SK-N-SH treated with all-trans-retinoic acid at 6 μM for 48 hours (cell line): ENCODE data around the gene ARF1.

ENCODE experiments used
- ATAC-seq: fragments of 200-7000 bp; cut with Tn5 transposase; 3 replicates; pipeline ENCODE4 v1.9.1; 2020; ENCODE audit warnings: mild to moderate bottlenecking, moderate library complexity
- ARNTL ChIP-seq: fragments of 450-650 bp; formaldehyde crosslinking; IDR thresholded peaks from 2 replicates; pipeline ENCODE4 v1.5.0; 2020; ENCODE audit warnings: low read depth, mild to moderate bottlenecking, moderate library complexity, borderline replicate concordance
- BACH2 ChIP-seq: fragments of 250-450 bp; sonication (Bioruptor Pico); IDR thresholded peaks from 2 replicates; pipeline ENCODE4 v1.9.0; 2021; ENCODE audit warnings: mild to moderate bottlenecking, borderline replicate concordance
- CREB5 ChIP-seq: fragments of 250-450 bp; sonication (Bioruptor Pico); IDR thresholded peaks from 2 replicates; pipeline ENCODE4 v1.5.1; 2020; ENCODE audit warnings: low read depth, mild to moderate bottlenecking, moderate library complexity
- CSDC2 ChIP-seq: fragments of 250-450 bp; sonication (Bioruptor Pico); IDR thresholded peaks from 2 replicates; pipeline ENCODE4 v1.5.0; 2020; ENCODE audit warnings: mild to moderate bottlenecking, moderate library complexity
- ESRRG ChIP-seq: fragments of 250-450 bp; sonication (Bioruptor Pico); IDR thresholded peaks from 2 replicates; pipeline ENCODE4 v1.6.1; 2021; ENCODE audit warnings: mild to moderate bottlenecking
- GLIS3 ChIP-seq: fragments of 250-450 bp; sonication (Bioruptor Pico); IDR thresholded peaks from 2 replicates; pipeline ENCODE4 v1.5.0; 2020; ENCODE audit warnings: mild to moderate bottlenecking, moderate library complexity
- ISL1 ChIP-seq: fragments of 250-450 bp; sonication (Bioruptor Pico); IDR thresholded peaks from 2 replicates; pipeline ENCODE4 v2.1.2; 2022; ENCODE audit warnings: mild to moderate bottlenecking, moderate library complexity
- OSR1 ChIP-seq: fragments of 250-450 bp; sonication (Bioruptor Pico); IDR thresholded peaks from 2 replicates; pipeline ENCODE4 v1.8.0; 2022; ENCODE audit warnings: moderate library complexity, mild to moderate bottlenecking, inconsistent platforms
- PATZ1 ChIP-seq: fragments of 250-450 bp; sonication (Bioruptor Pico); IDR thresholded peaks from 2 replicates; pipeline ENCODE4 v1.8.0; 2020; ENCODE audit warnings: mild to moderate bottlenecking, moderate library complexity, borderline replicate concordance
- POU6F1 ChIP-seq: fragments of 250-450 bp; sonication (Bioruptor Pico); IDR thresholded peaks from 2 replicates; pipeline ENCODE4 v1.8.0; 2021; ENCODE audit warnings: low read depth, mild to moderate bottlenecking, moderate library complexity, borderline replicate concordance
- PPARA ChIP-seq: fragments of 250-450 bp; sonication (Bioruptor Pico); IDR thresholded peaks from 2 replicates; pipeline ENCODE4 v1.5.0; 2020; ENCODE audit warnings: mild to moderate bottlenecking, borderline replicate concordance
- RARB ChIP-seq: fragments of 250-450 bp; sonication (Bioruptor Pico); IDR thresholded peaks from 2 replicates; pipeline ENCODE4 v1.8.0; 2021; ENCODE audit warnings: mild to moderate bottlenecking, moderate library complexity
- SNAI2 ChIP-seq: fragments of 250-450 bp; sonication (Bioruptor Pico); IDR thresholded peaks from 2 replicates; pipeline ENCODE4 v1.5.0; 2020; ENCODE audit warnings: mild to moderate bottlenecking, moderate library complexity
- TCF4 ChIP-seq: fragments of 250-450 bp; sonication (Bioruptor Pico); IDR thresholded peaks from 2 replicates; pipeline ENCODE4 v1.8.0; 2021; ENCODE audit warnings: mild to moderate bottlenecking, moderate library complexity, borderline replicate concordance
- TOX ChIP-seq: fragments of 250-450 bp; sonication (Bioruptor Pico); IDR thresholded peaks from 2 replicates; pipeline ENCODE4 v1.8.0; 2021; ENCODE audit warnings: mild to moderate bottlenecking, moderate library complexity, borderline replicate concordance
- TSHZ2 ChIP-seq: fragments of 250-450 bp; sonication (Bioruptor Pico); IDR thresholded peaks from 2 replicates; pipeline ENCODE4 v1.5.0; 2020; ENCODE audit warnings: mild to moderate bottlenecking, moderate library complexity
- ZC3H10 ChIP-seq: fragments of 250-450 bp; sonication (Bioruptor Pico); IDR thresholded peaks from 2 replicates; pipeline ENCODE4 v1.5.1; 2021; ENCODE audit warnings: mild to moderate bottlenecking, moderate library complexity
- ZFP30 ChIP-seq: fragments of 450-650 bp; formaldehyde crosslinking; IDR thresholded peaks from 2 replicates; pipeline ENCODE4 v1.5.0; 2022; ENCODE audit warnings: mild to moderate bottlenecking, moderate library complexity
- ZNF565 ChIP-seq: fragments of 450-650 bp; formaldehyde crosslinking; conservative IDR thresholded peaks from 2 replicates; pipeline ENCODE4 v1.5.0; 2020; ENCODE audit warnings: low read depth, mild to moderate bottlenecking, moderate library complexity
- ZNF70 ChIP-seq: fragments of 450-650 bp; formaldehyde crosslinking; IDR thresholded peaks from 2 replicates; pipeline ENCODE4 v1.5.0; 2020; ENCODE audit warnings: mild to moderate bottlenecking, moderate library complexity
- ZNF8 ChIP-seq: fragments of 450-650 bp; formaldehyde crosslinking; IDR thresholded peaks from 2 replicates; pipeline ENCODE4 v1.5.0; 2020; ENCODE audit warnings: mild to moderate bottlenecking, moderate library complexity

The ARF1 gene

GRCh38 chr1:228100822-228101613, 18.5 kb downstream of the ARF1 start:
- ATAC-seq, result no peak
- TF ChIP-seq PPARA (CRISPR knock-in tag) (no peak), GLIS3 (CRISPR knock-in tag) (no peak), OSR1 (CRISPR knock-in tag) (no peak), CSDC2 (CRISPR knock-in tag) (no peak), ZNF8 (CRISPR knock-in tag) (no peak), BACH2 (no peak), ZC3H10 (CRISPR knock-in tag) (no peak), PATZ1 (no peak), ISL1 (CRISPR knock-in tag) (no peak), TCF4 (CRISPR knock-in tag) (no peak), ZNF70 (CRISPR knock-in tag) (no peak), POU6F1 (no peak), ESRRG (no peak), TOX (CRISPR knock-in tag) (no peak), ZNF565 (no peak)

GRCh38 chr1:228101614-228101993, 19.1 kb downstream of the ARF1 start:
- no peak; the same call in 1 of the 3 replicates for ATAC-seq
- TF ChIP-seq TOX (CRISPR knock-in tag), result no peak
- TF ChIP-seq ISL1 (CRISPR knock-in tag), result no peak
- TF ChIP-seq CSDC2 (CRISPR knock-in tag), result no peak
- TF ChIP-seq GLIS3 (CRISPR knock-in tag), result no peak
- TF ChIP-seq PPARA (CRISPR knock-in tag), result no peak
- no peak for TF ChIP-seq BACH2
- no peak for TF ChIP-seq ARNTL (CRISPR knock-in tag)
- no peak for TF ChIP-seq ZFP30 (CRISPR knock-in tag)
- TF ChIP-seq, all 23 proteins: peak for 0

GRCh38 chr1:228101994-228102790, 19.7 kb downstream of the ARF1 start:
- TF ChIP-seq TSHZ2, result no peak
- no peak for TF ChIP-seq ISL1 (CRISPR knock-in tag)
- no peak for TF ChIP-seq CSDC2 (CRISPR knock-in tag)
- TF ChIP-seq ZNF565, result no peak
- TF ChIP-seq ZC3H10 (CRISPR knock-in tag), result no peak
- no peak for TF ChIP-seq ESRRG
- TF ChIP-seq CREB5, result no peak
- TF ChIP-seq SNAI2, result no peak
- no peak for TF ChIP-seq OSR1 (CRISPR knock-in tag)
- no peak for TF ChIP-seq ZFP30 (CRISPR knock-in tag)
- TF ChIP-seq ZNF70 (CRISPR knock-in tag), result no peak
- no peak for TF ChIP-seq RARB (CRISPR knock-in tag)
- TF ChIP-seq ZNF8 (CRISPR knock-in tag), result no peak
- no peak for TF ChIP-seq GLIS3 (CRISPR knock-in tag)
- ATAC-seq, result peak; percentile 50
